SJCRH30 (cell line): ENCODE data around the gene ATP6AP1. TPM values are rescaled to one million over a fixed set of nuclear protein-coding genes. Genes with fewer than 3 reads are reported as not detected.
A peak's percentile ranks its signal among the peaks of the same experiment; 100 is the strongest.

ENCODE experiments used
- DNase-seq, 2 experiments: peaks; one replicate each; pipeline ENCODE4 v3.0.0-alpha.2; 2015 to 2020
- H3K27ac ChIP-seq: fragments of 250-450 bp; sonication (Bioruptor Pico); 2 replicates; pipeline ENCODE4 v1.5.1; 2020; ENCODE audit warnings: mild to moderate bottlenecking, moderate library complexity
- H3K27me3 ChIP-seq: fragments of 250-450 bp; sonication (Bioruptor Pico); 2 replicates; pipeline ENCODE4 v1.5.1; 2020; ENCODE audit warnings: mild to moderate bottlenecking, moderate library complexity
- H3K36me3 ChIP-seq: fragments of 250-450 bp; sonication (Bioruptor Pico); 2 replicates; pipeline ENCODE4 v1.5.1; 2020; ENCODE audit warnings: mild to moderate bottlenecking, moderate library complexity
- H3K4me1 ChIP-seq: fragments of 250-450 bp; sonication (Bioruptor Pico); 2 replicates; pipeline ENCODE4 v1.5.1; 2020; ENCODE audit warnings: mild to moderate bottlenecking, moderate library complexity
- H3K4me3 ChIP-seq: fragments of 250-450 bp; sonication (Bioruptor Pico); 2 replicates; pipeline ENCODE4 v1.5.1; 2020; ENCODE audit warnings: mild to moderate bottlenecking, moderate library complexity
- H3K9me3 ChIP-seq: fragments of 250-450 bp; sonication (Bioruptor Pico); replicated peaks from 2 replicates; pipeline ENCODE4 v1.5.1; 2020; ENCODE audit warnings: mild to moderate bottlenecking, moderate library complexity
- total RNA-seq: library from RNA; depleted of rRNA; stranded (reverse); fragments of >200 nt; shearing (Covaris generic); gene quantifications from 2 replicates; pipeline ENCODE4 v1.2.3, GENCODE V29; 2014; rRNA removed

The ATP6AP1 gene
- total RNA-seq, 1 experiment from 2014 or later: 30.4 TPM

GRCh38 chrX:154476821-154477220, 48.3 kb downstream of the ATP6AP1 start:
- Histone ChIP-seq H3K36me3 (no peaks in the 10 kb centered on the region), H3K4me1 (no peaks in the 10 kb centered on the region), H3K9me3 (no peaks in the 10 kb centered on the region), H3K4me3 (no peak overlapping the region), H3K27me3 (no peaks in the 10 kb centered on the region), H3K27ac (no peak overlapping the region)
- no peak for DNase-seq

GRCh38 chrX:154477891-154478477, 49.5 kb downstream of the ATP6AP1 start:
- H3K36me3 ChIP-seq: no peaks in the 10 kb centered on the region
- no peak for DNase-seq
- H3K4me1 ChIP-seq: no peaks in the 10 kb centered on the region
- H3K4me3 ChIP-seq: peak overlapping the region; percentile 60
- no peak overlapping the region; the same call in 1 of the 2 replicates for H3K27ac ChIP-seq
- H3K9me3 ChIP-seq: no peaks in the 10 kb centered on the region
- H3K27me3 ChIP-seq: no peaks in the 10 kb centered on the region

- H3K27me3 ChIP-seq: no peaks in the 10 kb centered on the region
- no peaks in the 10 kb centered on the region for H3K9me3 ChIP-seq
- DNase-seq: peak; percentile 88 to 90
- H3K4me1 ChIP-seq: no peaks in the 10 kb centered on the region
- H3K27ac ChIP-seq: peak within 1 kb of the TSS; percentile 20; the same call in 1 of the 2 replicates
- H3K4me3 ChIP-seq: peak within 1 kb of the TSS; percentile 60
- no peaks in the 10 kb centered on the region for H3K36me3 ChIP-seq
Measured at GRCh38 chrX:154478728-154479622, 50.5 kb downstream of the ATP6AP1 start, which contains the start of gene LAGE3. Gene LAGE3, minus strand, starts transcription at chrX:154479281. Its CDS starts 366 bp downstream, at chrX:154478915.

GRCh38 chrX:154481195-154481594, 52.7 kb downstream of the ATP6AP1 start:
- Histone ChIP-seq H3K4me3 (no peak overlapping the region), H3K9me3 (no peaks in the 10 kb centered on the region), H3K4me1 (no peaks in the 10 kb centered on the region), H3K27ac (no peak overlapping the region), H3K27me3 (no peaks in the 10 kb centered on the region), H3K36me3 (no peaks in the 10 kb centered on the region)
- DNase-seq: no peak

GRCh38 chrX:154481911-154482601, 53.6 kb downstream of the ATP6AP1 start:
- no peak for DNase-seq
- H3K4me1 ChIP-seq: no peaks in the 10 kb centered on the region
- no peak overlapping the region for H3K27ac ChIP-seq
- no peaks in the 10 kb centered on the region for H3K36me3 ChIP-seq
- H3K9me3 ChIP-seq: no peaks in the 10 kb centered on the region
- H3K27me3 ChIP-seq: no peaks in the 10 kb centered on the region
- no peak overlapping the region for H3K4me3 ChIP-seq

- H3K4me1 ChIP-seq: no peaks in the 10 kb centered on the region
- no peaks in the 10 kb centered on the region for H3K9me3 ChIP-seq
- peak; percentile 47 to 65 for DNase-seq
- no peak overlapping the region for H3K4me3 ChIP-seq
- no peaks in the 10 kb centered on the region for H3K36me3 ChIP-seq
- no peak overlapping the region for H3K27ac ChIP-seq
- H3K27me3 ChIP-seq: no peaks in the 10 kb centered on the region
Measured at GRCh38 chrX:154482786-154483185, 54.3 kb downstream of the ATP6AP1 start.

- no peak overlapping the region for H3K4me3 ChIP-seq
- H3K9me3 ChIP-seq: no peaks in the 10 kb centered on the region
- no peak for DNase-seq
- no peaks in the 10 kb centered on the region for H3K4me1 ChIP-seq
- H3K36me3 ChIP-seq: no peaks in the 10 kb centered on the region
- no peaks in the 10 kb centered on the region for H3K27me3 ChIP-seq
- no peak overlapping the region for H3K27ac ChIP-seq
Measured at GRCh38 chrX:154483325-154483724, 54.8 kb downstream of the ATP6AP1 start.

- no peak for DNase-seq
- no peaks in the 10 kb centered on the region for H3K27me3 ChIP-seq
- no peaks in the 10 kb centered on the region for H3K9me3 ChIP-seq
- no peak overlapping the region for H3K27ac ChIP-seq
- H3K4me3 ChIP-seq: no peak overlapping the region
- H3K36me3 ChIP-seq: no peaks in the 10 kb centered on the region
- no peaks in the 10 kb centered on the region for H3K4me1 ChIP-seq
Measured at GRCh38 chrX:154484255-154485149, 56.0 kb downstream of the ATP6AP1 start.

GRCh38 chrX:154485150-154486051, 56.9 kb downstream of the ATP6AP1 start:
- H3K27me3 ChIP-seq: no peaks in the 10 kb centered on the region
- DNase-seq: no peak

GRCh38 chrX:154486052-154486395, 57.5 kb downstream of the ATP6AP1 start:
- H3K9me3 ChIP-seq: no peaks in the 10 kb centered on the region
- H3K36me3 ChIP-seq: no peaks in the 10 kb centered on the region
- peak; percentile 24 to 26 for DNase-seq
- H3K27ac ChIP-seq: no peak overlapping the region; the same call in 1 of the 2 replicates
- H3K4me3 ChIP-seq: peak overlapping the region; percentile 72
- H3K4me1 ChIP-seq: no peaks in the 10 kb centered on the region
- no peaks in the 10 kb centered on the region for H3K27me3 ChIP-seq

More at GRCh38 chrX:154485150-154486051, 56.9 kb downstream of the ATP6AP1 start:
- H3K36me3 ChIP-seq: no peaks in the 10 kb centered on the region
- no peak overlapping the region for H3K27ac ChIP-seq
- no peaks in the 10 kb centered on the region for H3K4me1 ChIP-seq
- peak overlapping the region; percentile 72 for H3K4me3 ChIP-seq
- H3K9me3 ChIP-seq: no peaks in the 10 kb centered on the region

Other genes starting within 250 kb of the ATP6AP1 start
- gene OPN1MW, start 246.1 kb upstream of the ATP6AP1 start, total RNA-seq: not detected in 2 replicates
- gene OPN1MW2, start 208.9 kb upstream of the ATP6AP1 start, total RNA-seq: not detected in 2 replicates
- not detected in 2 replicates for gene OPN1MW3, start 171.1 kb upstream of the ATP6AP1 start, total RNA-seq
- gene TEX28, start 133.6 kb upstream of the ATP6AP1 start, total RNA-seq: not detected in 2 replicates
- gene TKTL1, start 132.9 kb upstream of the ATP6AP1 start, total RNA-seq: 1.1 TPM in 1 of 2 replicates, not detected in the other
- 142 and 173 TPM in 2 replicates for gene FLNA, start 54.0 kb upstream of the ATP6AP1 start, total RNA-seq
- gene EMD, start 49.4 kb upstream of the ATP6AP1 start, total RNA-seq: 40.1 and 41.3 TPM in 2 replicates
- gene RPL10, start 30.3 kb upstream of the ATP6AP1 start, total RNA-seq: 3,093 and 3,558 TPM in 2 replicates
- 20.9 and 21.7 TPM in 2 replicates for gene DNASE1L1, start 19.4 kb upstream of the ATP6AP1 start, total RNA-seq
- 8.1 and 12.1 TPM in 2 replicates for gene TAFAZZIN, start 17.1 kb upstream of the ATP6AP1 start, total RNA-seq
- gene GDI1, start 8.5 kb downstream of the ATP6AP1 start, total RNA-seq: 66.8 and 75.8 TPM in 2 replicates
- gene FAM50A, start 15.5 kb downstream of the ATP6AP1 start, total RNA-seq: 44.2 and 48.7 TPM in 2 replicates
- gene PLXNA3, start 29.6 kb downstream of the ATP6AP1 start, total RNA-seq: 2.3 and 12.8 TPM in 2 replicates
- gene LAGE3, start 50.6 kb downstream of the ATP6AP1 start, total RNA-seq: 20.6 and 21.0 TPM in 2 replicates
- 39.4 and 40.8 TPM in 2 replicates for gene UBL4A, start 57.9 kb downstream of the ATP6AP1 start, total RNA-seq
- 13.2 and 13.7 TPM in 2 replicates for gene SLC10A3, start 62.0 kb downstream of the ATP6AP1 start, total RNA-seq
- 12.2 and 13.6 TPM in 2 replicates for gene FAM3A, start 87.6 kb downstream of the ATP6AP1 start, total RNA-seq
- gene G6PD, start 118.2 kb downstream of the ATP6AP1 start, total RNA-seq: 19.4 and 21.9 TPM in 2 replicates
- gene IKBKG, start 118.9 kb downstream of the ATP6AP1 start, total RNA-seq: 9.5 and 10.5 TPM in 2 replicates
- not detected in 2 replicates for gene CTAG1A, start 156.5 kb downstream of the ATP6AP1 start, total RNA-seq
- not detected in 2 replicates for gene CTAG1B, start 190.6 kb downstream of the ATP6AP1 start, total RNA-seq
- gene CTAG2, start 224.9 kb downstream of the ATP6AP1 start, total RNA-seq: 4.1 and 4.2 TPM in 2 replicates